Brain microvascular endothelial cell (primary cell): ENCODE data around the gene FMOD.

Source experiments
- DNase-seq: peaks from one replicate; pipeline ENCODE4 v3.0.0-alpha.2; 2020
- H3K27ac ChIP-seq: fragments of 250-450 bp; sonication (Bioruptor Pico); 2 replicates; pipeline ENCODE4 v1.5.1; 2020; ENCODE audit warnings: mild to moderate bottlenecking, moderate library complexity
- H3K27me3 ChIP-seq: fragments of 250-450 bp; sonication (Bioruptor Pico); replicated peaks from 2 replicates; pipeline ENCODE4 v1.5.1; 2020; ENCODE audit warnings: mild to moderate bottlenecking
- H3K36me3 ChIP-seq: fragments of 250-450 bp; sonication (Bioruptor Pico); replicated peaks from 2 replicates; pipeline ENCODE4 v1.5.1; 2020; ENCODE audit warnings: mild to moderate bottlenecking
- H3K4me3 ChIP-seq: 2 replicates; pipeline ENCODE4 v1.5.1; 2011; ENCODE audit warnings: low read depth, mild to moderate bottlenecking, control low read depth, low read length, moderate library complexity
- in situ Hi-C: cut with HindIII; loops from 2 replicates; pipeline ENCODE4 v1.10.0; 2017; ENCODE audit warnings: low sequenced_read_pairs, low pct_ligation_motif_present
- TF ChIP-seq, protein P1 (sequence below): IDR thresholded peaks from 2 replicates; pipeline ENCODE4 v1.5.1; 2011; ENCODE audit warnings: low read depth, mild to moderate bottlenecking, moderate library complexity, low read length, control low read depth, inconsistent platforms; ENCODE audit errors: missing control alignments

FMOD gene

DNA sequence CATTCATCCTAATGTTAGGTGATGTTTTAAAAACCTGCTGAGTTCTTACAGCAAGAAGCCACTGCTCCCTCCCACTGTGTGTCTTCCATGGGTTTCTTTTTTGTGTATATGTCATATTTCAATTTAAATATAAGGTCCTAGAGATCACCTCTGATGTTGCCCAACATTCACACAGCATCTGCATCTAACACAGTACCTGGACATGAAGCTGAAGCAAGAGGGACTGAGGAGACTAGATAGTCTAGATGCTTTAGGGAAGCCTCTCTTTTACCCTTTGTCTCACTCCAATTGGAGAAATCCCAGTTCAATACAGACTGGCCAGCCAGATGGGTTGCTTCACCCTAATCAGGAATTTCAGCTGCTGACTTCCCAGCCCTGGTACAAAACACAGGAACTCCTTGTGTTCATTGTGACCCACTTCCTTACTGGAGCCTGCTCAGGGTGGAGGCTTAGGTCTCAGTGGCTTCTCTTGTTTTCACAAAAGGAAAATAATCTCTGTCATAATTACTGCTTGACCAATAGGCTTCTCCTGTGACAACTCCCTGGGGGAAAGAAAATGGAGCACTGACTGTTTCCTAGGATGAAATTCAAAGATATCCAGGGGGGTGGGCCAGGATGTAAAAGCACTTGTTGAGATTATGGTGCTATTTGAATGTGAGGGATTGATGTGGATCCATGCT is 28.3 kb downstream of the FMOD start:
- in situ Hi-C loops = no loop called here
- peaks cover 48% of the 10 kb centered on the region for H3K27me3 ChIP-seq
- no peak overlapping the region for H3K27ac ChIP-seq
- no peak overlapping the region for H3K4me3 ChIP-seq
- no peaks in the 10 kb centered on the region for H3K36me3 ChIP-seq
- DNase-seq = no peak
- TF ChIP-seq, protein P1, sequence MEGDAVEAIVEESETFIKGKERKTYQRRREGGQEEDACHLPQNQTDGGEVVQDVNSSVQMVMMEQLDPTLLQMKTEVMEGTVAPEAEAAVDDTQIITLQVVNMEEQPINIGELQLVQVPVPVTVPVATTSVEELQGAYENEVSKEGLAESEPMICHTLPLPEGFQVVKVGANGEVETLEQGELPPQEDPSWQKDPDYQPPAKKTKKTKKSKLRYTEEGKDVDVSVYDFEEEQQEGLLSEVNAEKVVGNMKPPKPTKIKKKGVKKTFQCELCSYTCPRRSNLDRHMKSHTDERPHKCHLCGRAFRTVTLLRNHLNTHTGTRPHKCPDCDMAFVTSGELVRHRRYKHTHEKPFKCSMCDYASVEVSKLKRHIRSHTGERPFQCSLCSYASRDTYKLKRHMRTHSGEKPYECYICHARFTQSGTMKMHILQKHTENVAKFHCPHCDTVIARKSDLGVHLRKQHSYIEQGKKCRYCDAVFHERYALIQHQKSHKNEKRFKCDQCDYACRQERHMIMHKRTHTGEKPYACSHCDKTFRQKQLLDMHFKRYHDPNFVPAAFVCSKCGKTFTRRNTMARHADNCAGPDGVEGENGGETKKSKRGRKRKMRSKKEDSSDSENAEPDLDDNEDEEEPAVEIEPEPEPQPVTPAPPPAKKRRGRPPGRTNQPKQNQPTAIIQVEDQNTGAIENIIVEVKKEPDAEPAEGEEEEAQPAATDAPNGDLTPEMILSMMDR = no peak

DNA sequence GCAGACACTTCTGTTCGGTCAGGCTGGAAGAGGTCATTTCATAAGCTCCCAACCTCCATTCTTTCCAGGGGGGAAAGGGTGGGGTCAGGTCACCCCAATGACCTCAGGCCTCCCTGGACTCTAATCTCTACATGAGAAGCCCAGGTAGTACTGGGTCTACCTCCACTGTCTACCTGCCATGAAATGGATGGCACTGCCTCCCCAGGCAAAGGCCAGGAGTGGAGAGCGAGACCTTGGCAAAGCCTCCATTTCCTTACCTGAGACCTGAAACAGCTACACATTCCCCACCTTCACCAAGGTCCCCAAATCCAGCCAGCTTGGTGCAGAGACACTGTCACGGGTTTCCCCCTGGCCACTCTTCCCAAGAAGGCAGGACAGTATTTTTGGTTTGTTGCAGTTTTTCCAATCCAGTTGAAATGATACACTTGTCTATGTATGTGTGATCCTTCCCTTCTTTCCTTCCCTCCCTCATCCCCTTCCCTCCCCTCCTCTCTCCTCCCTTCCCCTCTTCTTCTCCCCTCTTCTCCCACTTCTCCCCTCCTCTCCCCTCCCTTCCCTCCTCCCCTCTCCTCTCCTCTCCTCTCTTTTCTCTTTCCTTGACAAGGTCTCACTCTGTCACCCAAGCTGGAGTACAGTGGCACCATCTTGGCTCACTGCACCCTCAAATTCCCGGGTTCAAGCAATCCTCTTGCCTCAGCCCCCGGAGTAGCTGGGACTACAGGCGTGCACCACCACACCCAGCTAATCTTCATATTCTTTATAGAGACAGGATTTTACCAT is 29.5 kb downstream of the FMOD start:
- H3K36me3 ChIP-seq = no peaks in the 10 kb centered on the region
- no peak overlapping the region for H3K4me3 ChIP-seq
- TF ChIP-seq, protein P1 = no peak
- in situ Hi-C loops = no loop called here
- H3K27ac ChIP-seq = no peak overlapping the region
- DNase-seq = no peak
- H3K27me3 ChIP-seq = peaks cover 47% of the 10 kb centered on the region

DNA sequence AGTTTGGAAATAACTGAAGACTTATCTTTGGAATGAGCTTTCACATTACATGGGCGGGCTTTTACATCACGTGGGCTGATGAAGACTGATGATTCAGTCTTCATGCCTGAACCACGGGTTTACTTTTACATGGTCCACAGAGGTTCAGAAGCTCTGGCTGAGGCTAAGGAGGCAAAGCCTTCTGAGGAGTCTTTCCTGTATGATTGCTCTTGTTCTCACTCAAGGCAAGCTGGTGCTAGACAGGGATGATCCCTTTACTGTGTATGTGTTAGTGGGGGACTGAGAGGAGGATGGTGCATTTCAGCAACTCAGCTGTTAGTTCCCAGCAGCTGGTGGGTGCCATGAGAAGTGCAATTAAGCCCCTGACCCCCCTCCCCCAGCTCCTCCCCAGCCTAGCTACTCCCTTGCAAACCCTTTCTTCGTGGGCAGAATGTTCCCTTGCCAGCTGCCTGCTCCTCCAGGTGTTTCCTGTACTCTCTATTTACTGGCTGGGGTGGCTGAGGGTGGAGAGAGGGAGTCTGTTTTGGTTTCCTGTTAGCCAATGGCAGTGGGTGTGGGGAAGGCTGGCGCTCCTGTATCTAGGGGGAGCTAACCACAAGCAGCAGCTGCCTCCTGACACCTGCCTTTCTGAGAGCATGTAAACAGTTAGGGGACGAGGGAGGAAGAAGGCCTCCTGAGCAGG is 30.2 kb downstream of the FMOD start:
- TF ChIP-seq, protein P1 = no peak
- peaks cover 41% of the 10 kb centered on the region for H3K27me3 ChIP-seq
- in situ Hi-C loops = no loop called here
- no peak overlapping the region for H3K4me3 ChIP-seq
- no peak for DNase-seq
- H3K36me3 ChIP-seq = no peaks in the 10 kb centered on the region
- H3K27ac ChIP-seq = no peak overlapping the region

DNA sequence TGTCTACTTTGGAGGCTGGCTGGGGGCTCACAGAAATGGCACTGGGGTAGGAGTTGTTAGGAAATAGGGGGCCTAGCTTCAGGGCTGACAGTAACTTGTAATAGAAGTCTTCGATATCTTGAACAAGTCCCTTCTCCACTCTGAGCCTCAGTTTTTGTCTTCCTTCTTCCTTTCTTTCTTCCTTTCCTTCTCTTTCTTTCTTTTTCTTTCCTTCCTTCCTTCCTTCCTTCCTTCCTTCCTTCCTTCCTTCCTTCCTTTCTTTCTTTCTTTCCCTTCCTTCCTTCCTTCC is 32.7 kb downstream of the FMOD start:
- Histone ChIP-seq H3K27me3 (peaks cover 24% of the 10 kb centered on the region), H3K27ac (no peak overlapping the region), H3K4me3 (no peak overlapping the region), H3K36me3 (no peaks in the 10 kb centered on the region)
- TF ChIP-seq, protein P1 = no peak
- in situ Hi-C loops = no loop called here
- DNase-seq = no peak

DNA sequence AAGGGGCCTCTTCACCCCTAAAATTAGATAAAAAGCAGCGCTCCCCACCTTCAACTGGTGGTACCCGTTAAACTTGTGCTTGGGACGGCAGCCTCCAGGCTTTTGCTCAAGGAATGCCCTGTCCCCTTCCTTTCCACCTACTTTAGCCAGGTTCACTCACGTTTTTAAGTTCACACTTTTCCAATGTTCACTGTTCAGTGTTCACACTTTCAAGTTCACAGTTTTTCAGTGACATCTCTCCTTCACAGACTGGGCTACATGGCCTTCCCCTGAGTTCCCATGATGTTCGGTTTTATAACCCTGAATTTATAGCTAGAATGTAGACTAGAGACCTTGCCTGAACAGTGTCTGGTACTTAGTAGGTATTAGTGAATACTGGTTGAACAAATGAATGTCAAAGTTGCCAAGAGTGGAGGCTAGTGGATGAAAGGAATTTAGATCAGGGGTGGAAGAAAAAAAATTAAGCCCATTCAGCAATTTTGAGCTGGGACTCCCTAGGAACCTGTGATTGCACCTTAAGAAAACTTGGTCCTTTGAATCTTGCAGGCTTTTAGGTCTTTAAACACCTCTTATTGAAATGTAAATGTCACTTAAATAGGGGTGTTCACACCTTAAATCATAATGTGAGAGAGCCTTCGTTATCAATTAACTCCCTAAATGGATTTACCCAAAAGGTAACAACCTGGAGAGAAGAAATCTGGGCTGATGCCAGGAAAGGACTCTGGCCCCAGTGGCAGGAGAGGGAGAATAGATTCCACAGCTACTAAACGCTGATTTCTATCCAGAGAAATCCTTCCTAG is 33.3 kb downstream of the FMOD start:
- Histone ChIP-seq H3K27me3 (peaks cover 18% of the 10 kb centered on the region), H3K4me3 (no peak overlapping the region), H3K36me3 (no peaks in the 10 kb centered on the region), H3K27ac (no peak overlapping the region)
- TF ChIP-seq, protein P1 = no peak
- no peak for DNase-seq
- in situ Hi-C loops = no loop called here
